Testis (tissue), 2 donors: ENCODE measurements around the gene FBP1.

Source experiments
- CTCF ChIP-seq, 3 experiments: fragments of 450-650 bp in 2 of 3; fragments of 200-600 bp in 1 of 3; sonication (generic) in 1 of 3; IDR thresholded peaks; one replicate each; pipeline ENCODE4 v1.5.1; 2016 to 2019; ENCODE audit warnings: antibody characterized with exemption in 3 of 3, mild to moderate bottlenecking in 2 of 3, moderate library complexity in 1 of 3
- POLR2A ChIP-seq: fragments of 450-650 bp; IDR thresholded peaks from one replicate; pipeline ENCODE4 v1.6.1; 2017; ENCODE audit warnings: antibody characterized with exemption, mild to moderate bottlenecking, moderate library complexity

DNA sequence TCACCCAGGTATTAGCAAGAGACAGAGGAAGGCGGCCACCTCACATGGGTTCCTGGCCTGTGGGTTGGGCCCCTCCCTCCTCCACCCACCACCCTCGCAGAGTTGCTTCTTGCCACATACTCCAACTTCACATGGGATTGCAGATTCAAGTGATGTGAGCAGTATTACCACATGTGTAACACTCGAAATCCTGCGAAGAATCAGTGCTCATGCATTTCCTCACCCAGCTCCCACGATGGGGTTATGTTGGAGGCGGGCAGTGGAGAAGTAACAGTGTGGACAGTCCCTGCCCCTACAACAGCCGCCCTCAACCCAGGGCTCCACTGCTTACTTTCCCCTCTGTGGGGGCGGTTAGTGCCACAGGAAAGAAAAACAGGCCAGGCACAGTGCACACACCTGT lies 3.9 kb upstream of the FBP1 start:
- TF ChIP-seq POLR2A, result no peak
- TF ChIP-seq CTCF (IDR thresholded peaks at IDR 0.05), result no peak
